Heart left ventricle (tissue), 16 donors: ENCODE measurements around the gene RPS27L. TPM values are rescaled to one million over a fixed set of nuclear protein-coding genes. Genes with fewer than 3 reads are reported as not detected.

Experiments
- ATAC-seq, 4 donors: fragments of 200-7000 bp; cut with Tn5 transposase; one replicate each; pipeline ENCODE4 v1.9.1; 2020 to 2022; ENCODE audit warnings: moderate library complexity in 4 of 4, mild to moderate bottlenecking in 3 of 4, moderate number of reproducible peaks in 1 of 4
- DNase-seq, 5 donors: peaks; one replicate each; pipeline ENCODE4 v3.0.0-alpha.2; 2020
- H3K27ac ChIP-seq, 12 donors: fragments of 200-600 bp; sonication (generic) in 4 of 12; one replicate each; pipeline versions ENCODE4 v1.5.0 to v1.8.0; 2016 to 2022; ENCODE audit warnings: mild to moderate bottlenecking in 2 of 12
- H3K27me3 ChIP-seq, 9 donors: fragments of 200-600 bp; sonication (generic) in 2 of 9; one replicate each; pipeline versions ENCODE4 v1.5.1 to v1.8.0; 2016 to 2022; ENCODE audit warnings: mild to moderate bottlenecking in 3 of 9
- H3K36me3 ChIP-seq, 9 donors: fragments of 200-600 bp; sonication (generic) in 2 of 9; one replicate each; pipeline versions ENCODE4 v1.5.0 to v1.8.0; 2018 to 2022; ENCODE audit warnings: mild to moderate bottlenecking in 2 of 9
- H3K4me1 ChIP-seq, 12 donors: fragments of 200-600 bp; sonication (generic) in 4 of 12; one replicate each; pipeline versions ENCODE4 v1.5.0 to v1.8.0; 2016 to 2022; ENCODE audit warnings: mild to moderate bottlenecking in 3 of 12
- H3K4me3 ChIP-seq, 12 donors: fragments of 200-600 bp; sonication (generic) in 4 of 12; one replicate each; pipeline versions ENCODE4 v1.5.0 to v1.8.0; 2017 to 2022; ENCODE audit warnings: mild to moderate bottlenecking in 9 of 12, moderate library complexity in 4 of 12
- H3K9me3 ChIP-seq, 12 donors: fragments of 200-600 bp; sonication (generic) in 4 of 12; one replicate each; pipeline versions ENCODE4 v1.5.0 to v1.8.0; 2016 to 2022; ENCODE audit warnings: mild to moderate bottlenecking in 1 of 12
- POLR2A ChIP-seq, 2 donors: fragments of 450-650 bp; IDR thresholded peaks; one replicate each; pipeline ENCODE4 v1.6.1; 2017; ENCODE audit warnings: antibody characterized with exemption in 2 of 2, mild to moderate bottlenecking in 2 of 2, moderate library complexity in 2 of 2
- WGBS, 4 donors: extraction: QIAGEN DNeasy Blood & Tissue Kit in 2 of 4; methylation state at CpG; one replicate each; pipeline versions ENCODE4 v1.1.5 to v1.1.7; 2013 to 2018; 5-methylcytosine and 5-hydroxymethylcytosine counted together
- intact Hi-C, 10 donors: fragments of 100-400 bp; cut with DNase I; formaldehyde crosslinking; loops; one replicate each; pipeline versions ENCODE4 v1.11.1 to v1.14.2; 2022
- polyA plus RNA-seq, 2 donors: library from polyadenylated mRNA; stranded (reverse); fragments of 200-250 nt; gene quantifications; one replicate each; pipeline ENCODE4 v1.2.3, GENCODE V29; 2013
- total RNA-seq, 9 donors: library from RNA; depleted of rRNA in 2 of 9; stranded (reverse); fragments of >200 nt in 2 of 9; fragmentation: NEBNext Ultra II Directional in 3 of 9; extraction: Animal tissue kit (Norgen Biotek cat#: 25700) in 3 of 9; gene quantifications; one replicate each; pipeline versions ENCODE4 v1.1.0 to v1.2.4, GENCODE V29; 2016 to 2023
- TF ChIP-seq, protein P1 (sequence below), 12 donors: fragments of 200-600 bp; sonication (generic) in 4 of 12; IDR thresholded peaks; one replicate each; pipeline versions ENCODE4 v1.5.0 to v1.8.0; 2018 to 2022; ENCODE audit warnings: antibody characterized with exemption in 12 of 12, mild to moderate bottlenecking in 5 of 12
- donor health status: ischemic (EF 13 %, LVEDD 7.1; RV severe dilation, severe dysfunction).
- donor health status: healthy with polysubstance abuse.
- donor health status: DM: no; HTN: yes; CAD: no.
- donor health status: DM: no; HTN: no; CAD: no.
- donor health status: ischemic (EF 25% LVEDD 6.9; RV normal size, moderate dysfunction).
- donor health status: ischemic (EF 25% LVEDD 5.7; RV mildly dilated, moderate dysfunction).
- donor health status: healthy.
- donor health status: DM: yes; HTN: yes; CAD: no.
- donor health status: ischemic (EF 35%, LVEDD 5.7; RV mildly dilated, moderate dysfunction).
- donor health status: nonischemic (EF 11% LVEDD 7.7; RV severe dilation, severe dysfunction).
- donor health status: DM: yes; HTN: yes; CAD: no.
- donor health status: PGD.
- donor health status: ischemic (EF 29% LVEDD 5.4; RV normal size, mild dysfunction).
- donor health status: nonischemic (EF 23%, LVEDD 6.1; RV moderate dilation, normal function).

Gene RPS27L
- total and polyA plus RNA-seq, 11 donors, result 53.4 to 221 (median 137) TPM

DNA sequence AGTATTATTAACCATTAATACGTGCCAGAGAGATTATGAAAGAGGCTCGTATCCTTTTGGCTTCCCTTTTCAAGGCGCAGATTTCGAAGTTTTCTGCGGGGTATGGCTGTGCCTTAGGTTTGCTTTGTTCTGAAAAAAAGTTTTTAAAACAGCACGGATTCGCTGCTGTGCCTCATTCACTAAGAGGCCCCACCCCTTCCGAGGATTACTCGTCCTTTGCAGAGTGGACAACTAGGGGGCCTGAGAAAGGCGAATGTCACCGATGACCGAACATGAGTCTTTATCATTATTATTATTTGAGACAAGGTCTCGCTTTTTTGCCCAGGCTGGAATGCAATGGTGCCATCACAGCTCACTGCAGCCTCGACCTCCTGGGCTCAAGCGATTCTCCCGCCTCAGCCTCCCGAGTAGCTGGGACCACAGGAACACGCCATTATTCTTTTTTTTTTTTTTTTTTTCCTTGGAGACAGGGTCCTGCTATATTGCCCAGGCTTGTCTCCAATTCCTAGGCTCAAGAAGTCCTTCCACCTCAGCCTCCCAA, 684 bp upstream of the RPS27L start:
- Histone ChIP-seq H3K9me3 (no peaks in the 10 kb centered on the region), H3K4me1 (peaks cover 0 to 31% (median 21%) of the 10 kb centered on the region in 12 donors), H3K4me3 (peak overlapping the region; percentile 65 to 97 (median 84)), H3K27me3 (no peaks in the 10 kb centered on the region), H3K27ac (peak overlapping the region; percentile 91 to 99 (median 96)), H3K36me3 (peaks cover 0 to 30% (median 27%) of the 10 kb centered on the region in 9 donors)
- ATAC-seq (peak in 3 of 4 donors; percentile 24 to 60 (median 38)), DNase-seq (peak in 4 of 5 donors; percentile 44 to 67 (median 59))
- 6 to 12% (median 7%) methylated on average over 18 of the region's 18 CpGs for WGBS, 4 donors
- TF ChIP-seq, protein P1, sequence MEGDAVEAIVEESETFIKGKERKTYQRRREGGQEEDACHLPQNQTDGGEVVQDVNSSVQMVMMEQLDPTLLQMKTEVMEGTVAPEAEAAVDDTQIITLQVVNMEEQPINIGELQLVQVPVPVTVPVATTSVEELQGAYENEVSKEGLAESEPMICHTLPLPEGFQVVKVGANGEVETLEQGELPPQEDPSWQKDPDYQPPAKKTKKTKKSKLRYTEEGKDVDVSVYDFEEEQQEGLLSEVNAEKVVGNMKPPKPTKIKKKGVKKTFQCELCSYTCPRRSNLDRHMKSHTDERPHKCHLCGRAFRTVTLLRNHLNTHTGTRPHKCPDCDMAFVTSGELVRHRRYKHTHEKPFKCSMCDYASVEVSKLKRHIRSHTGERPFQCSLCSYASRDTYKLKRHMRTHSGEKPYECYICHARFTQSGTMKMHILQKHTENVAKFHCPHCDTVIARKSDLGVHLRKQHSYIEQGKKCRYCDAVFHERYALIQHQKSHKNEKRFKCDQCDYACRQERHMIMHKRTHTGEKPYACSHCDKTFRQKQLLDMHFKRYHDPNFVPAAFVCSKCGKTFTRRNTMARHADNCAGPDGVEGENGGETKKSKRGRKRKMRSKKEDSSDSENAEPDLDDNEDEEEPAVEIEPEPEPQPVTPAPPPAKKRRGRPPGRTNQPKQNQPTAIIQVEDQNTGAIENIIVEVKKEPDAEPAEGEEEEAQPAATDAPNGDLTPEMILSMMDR (IDR thresholded peaks at IDR 0.05), result peak in 5 of 12 donors; percentile 9 to 44 (median 15)
- TF ChIP-seq POLR2A (IDR thresholded peaks at IDR 0.05), result no peak
- intact Hi-C loops, result loop anchor here in 8 of 10 donors (2.0 to 10.0 kb wide), 7 partner anchors 31 to 247 kb away; partner anchors contain the start of genes APH1B (in 5 of the 8), RAB8B (in 2 of the 8) and LACTB (in 1 of the 8)

DNA sequence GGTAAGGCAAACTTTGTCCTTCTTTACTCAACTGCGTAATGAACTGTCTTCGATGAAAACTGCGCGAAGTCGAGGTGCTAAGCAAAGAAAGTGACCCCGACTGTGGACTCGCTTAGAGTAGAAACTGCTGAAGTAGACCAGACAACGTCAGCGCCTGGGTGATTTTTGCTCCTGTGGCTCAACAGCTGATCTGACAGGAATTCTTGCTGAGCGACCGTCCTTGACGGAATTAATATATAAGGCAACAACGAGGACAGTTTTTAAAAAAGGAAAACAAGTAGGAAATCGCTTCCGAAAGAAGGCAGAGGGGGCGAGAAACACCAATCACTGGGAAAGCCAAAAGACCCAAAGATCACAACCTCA, 541 bp downstream of the RPS27L start:
- peak in 4 of 5 donors; percentile 38 to 49 (median 44) for DNase-seq
- intact Hi-C loops, result loop anchor here in 8 of 10 donors (2.0 to 10.0 kb wide), 7 partner anchors 32 to 248 kb away; partner anchors contain the start of genes APH1B (in 5 of the 8), RAB8B (in 2 of the 8) and LACTB (in 1 of the 8)
- Histone ChIP-seq H3K4me1 (peaks cover 0 to 31% (median 21%) of the 10 kb centered on the region in 12 donors), H3K27ac (peak overlapping the region; percentile 91 to 99 (median 96)), H3K27me3 (no peaks in the 10 kb centered on the region), H3K9me3 (no peaks in the 10 kb centered on the region), H3K4me3 (peak overlapping the region; percentile 65 to 97 (median 84)), H3K36me3 (peaks cover 0 to 42% (median 37%) of the 10 kb centered on the region in 9 donors)
- TF ChIP-seq, protein P1 (IDR thresholded peaks at IDR 0.05), result no peak
- TF ChIP-seq POLR2A (IDR thresholded peaks at IDR 0.05), result no peak
- 0 to 1% (median 0%) methylated on average over 16 of the region's 16 CpGs for WGBS, 4 donors
- peak; percentile 18 to 52 (median 36) for ATAC-seq

DNA sequence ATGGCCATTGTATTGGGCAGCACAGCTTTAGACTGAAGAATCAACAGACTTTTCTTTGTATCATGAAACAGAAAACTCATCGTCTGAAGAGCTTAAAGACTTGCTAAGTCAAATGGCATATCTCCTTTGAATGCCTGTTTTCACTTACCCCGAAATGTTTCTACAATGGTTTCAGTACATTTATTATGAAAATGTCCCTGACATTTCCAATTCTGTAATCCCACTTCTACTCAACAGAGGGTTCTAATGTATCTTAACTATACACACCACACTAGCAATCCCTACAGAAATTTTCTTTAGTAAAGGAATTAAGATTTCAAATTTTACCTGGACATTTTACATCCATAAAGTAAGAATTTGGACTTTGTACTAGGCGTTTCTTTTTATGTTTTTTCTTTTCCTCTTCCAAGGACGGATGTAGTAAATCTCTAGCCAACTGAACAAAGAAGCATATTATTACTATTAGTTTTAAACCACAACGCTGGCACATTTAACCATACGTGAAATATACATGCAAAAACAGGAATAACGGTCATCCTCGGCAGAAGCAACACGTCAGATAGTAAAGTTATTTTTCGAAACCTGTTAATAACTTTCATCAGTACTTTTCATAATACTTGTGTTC, 1.1 kb downstream of the RPS27L start:
- Histone ChIP-seq H3K27ac (peak overlapping the region; percentile 91 to 99 (median 96)), H3K27me3 (no peaks in the 10 kb centered on the region), H3K4me1 (peaks cover 0 to 33% (median 21%) of the 10 kb centered on the region in 12 donors), H3K4me3 (peak overlapping the region; percentile 65 to 97 (median 84)), H3K9me3 (no peaks in the 10 kb centered on the region), H3K36me3 (peaks cover 0 to 47% (median 42%) of the 10 kb centered on the region in 9 donors)
- ATAC-seq, result no peak
- no peak for TF ChIP-seq POLR2A (IDR thresholded peaks at IDR 0.05)
- TF ChIP-seq, protein P1 (IDR thresholded peaks at IDR 0.05), result no peak
- DNase-seq, result no peak
- WGBS, 4 donors, result 10 to 15% (median 11%) methylated on average over 10 of the region's 10 CpGs
- intact Hi-C loops, result loop anchor here in 8 of 10 donors (2.0 to 10.0 kb wide), 7 partner anchors 33 to 249 kb away; partner anchors contain the start of genes APH1B (in 5 of the 8), RAB8B (in 2 of the 8) and LACTB (in 1 of the 8)

DNA sequence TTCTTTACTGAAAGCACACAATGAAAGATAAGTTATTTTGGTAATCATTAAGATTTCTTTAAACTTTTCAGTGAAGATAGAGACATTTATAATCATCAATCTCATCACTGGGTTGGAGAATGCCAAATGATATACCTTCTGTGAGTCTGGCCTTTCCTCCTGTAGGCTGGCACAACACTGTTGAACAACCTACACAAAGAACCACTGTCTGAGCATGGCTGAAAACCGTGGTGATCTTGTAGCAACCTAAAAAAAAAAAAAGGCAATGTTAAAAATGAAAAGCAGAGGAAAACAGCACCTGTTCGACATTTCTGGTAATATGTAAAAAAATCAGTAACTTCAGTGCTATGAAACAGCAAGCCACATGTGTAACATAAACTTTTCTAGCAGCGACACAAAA, 1.8 kb downstream of the RPS27L start:
- TF ChIP-seq, protein P1 (IDR thresholded peaks at IDR 0.05), result no peak
- TF ChIP-seq POLR2A (IDR thresholded peaks at IDR 0.05), result no peak
- H3K36me3 ChIP-seq, result peaks cover 0 to 54% (median 44%) of the 10 kb centered on the region in 9 donors
- H3K9me3 ChIP-seq, result no peaks in the 10 kb centered on the region
- H3K27ac ChIP-seq, result peak overlapping the region in 3 of 12 donors; percentile 94 to 98 (median 95)
- ATAC-seq (no peak), DNase-seq (no peak)
- H3K4me1 ChIP-seq, result peaks cover 0 to 33% (median 21%) of the 10 kb centered on the region in 12 donors
- intact Hi-C loops, result loop anchor here in 5 of 10 donors (5.0 to 10.0 kb wide), 4 partner anchors 119 to 249 kb away; partner anchors contain the start of gene APH1B (in 4 of the 5)
- H3K27me3 ChIP-seq, result no peaks in the 10 kb centered on the region
- WGBS, 4 donors, result 76 to 83% (median 80%) methylated on average over 3 of the region's 3 CpGs
- peak overlapping the region in 9 of 12 donors; percentile 65 to 93 (median 81) for H3K4me3 ChIP-seq
